IMR-90 (cell line): Measurements from ENCODE around the gene CATSPER1. TPM values are rescaled to one million over a fixed set of nuclear protein-coding genes. Genes with fewer than 3 reads are reported as not detected.
"Not testable (repeated sequence)": the region's sequence is repeated elsewhere in the genome, so short reads cannot be mapped to it uniquely, and the experiment has no call there.

ENCODE experiments used
- ATAC-seq: fragments of 200-7000 bp; cut with Tn5 transposase; 2 replicates; pipeline ENCODE4 v1.9.1; 2020; ENCODE audit warnings: low read depth, mild to moderate bottlenecking, moderate library complexity
- BruUV-seq: library from RNA; stranded (reverse); fragments of 400-500 nt; replicated peaks from 2 replicates; lab custom pipeline; 2021; lab: Mats Ljungman, UMichigan
- CTCF ChIA-PET: fragments of 300-600 bp; formaldehyde crosslinking; extraction: SDS; loops from one replicate; lab custom pipeline; 2021; ENCODE audit warnings: antibody characterized with exemption; lab: Yijun Ruan, JAX
- POLR2A ChIA-PET: fragments of 300-600 bp; sonication (Branson Sonifier 250); formaldehyde crosslinking; loops from one replicate; lab custom pipeline; 2022; ENCODE audit warnings: antibody characterized with exemption; ENCODE audit not compliant: unreplicated experiment; lab: Charles Lee
- DNase-seq: peaks from one replicate; pipeline ENCODE4 v3.0.0; 2013
- H2AFZ ChIP-seq: replicated peaks from 2 replicates; pipeline ENCODE3; 2013; ENCODE audit warnings: low read length, mild to moderate bottlenecking; ENCODE audit not compliant: poor library complexity
- H2AK5ac ChIP-seq: 2 replicates; pipeline ENCODE4 v1.6.1; 2013; ENCODE audit warnings: low read depth, low read length, inconsistent platforms
- H2AK9ac ChIP-seq: replicated peaks from 2 replicates; pipeline ENCODE3; 2013; ENCODE audit warnings: mild to moderate bottlenecking, low read depth, low read length, moderate library complexity; ENCODE audit not compliant: poor library complexity
- H2BK120ac ChIP-seq: 2 replicates; pipeline ENCODE4 v1.6.1; 2013; ENCODE audit warnings: low read depth, low read length, inconsistent platforms
- H2BK15ac ChIP-seq: 3 replicates; pipeline ENCODE4 v1.6.1; 2013; ENCODE audit warnings: low read depth, low read length, inconsistent platforms
- H2BK20ac ChIP-seq: 2 replicates; pipeline ENCODE4 v1.6.1; 2013; ENCODE audit warnings: low read depth, mild to moderate bottlenecking, inconsistent platforms, low read length, moderate library complexity
- H2BK5ac ChIP-seq: 2 replicates; pipeline ENCODE4 v1.6.1; 2013; ENCODE audit warnings: mild to moderate bottlenecking, low read depth, low read length, inconsistent platforms; ENCODE audit not compliant: poor library complexity, severe bottlenecking
- H3K14ac ChIP-seq: replicated peaks from 2 replicates; pipeline ENCODE4 v1.6.1; 2013; ENCODE audit warnings: low read depth, low read length, inconsistent platforms
- H3K18ac ChIP-seq: 2 replicates; pipeline ENCODE4 v1.6.1; 2013; ENCODE audit warnings: low read depth, low read length, control low read depth
- H3K23ac ChIP-seq: 2 replicates; pipeline ENCODE4 v1.6.1; 2013; ENCODE audit warnings: low read depth, low read length, inconsistent platforms
- H3K27ac ChIP-seq: 2 replicates; pipeline ENCODE4 v1.5.1; 2013; ENCODE audit warnings: mild to moderate bottlenecking, control low read depth, low read length; ENCODE audit not compliant: insufficient read depth
- H3K27me3 ChIP-seq: 2 replicates; pipeline ENCODE4 v1.6.1; 2013; ENCODE audit warnings: low read length; ENCODE audit not compliant: control insufficient read depth, insufficient read depth
- H3K36me3 ChIP-seq: 2 replicates; pipeline ENCODE4 v1.6.1; 2013; ENCODE audit warnings: low read length, mixed read lengths; ENCODE audit not compliant: control insufficient read depth, insufficient read depth
- H3K4ac ChIP-seq: 2 replicates; pipeline ENCODE4 v1.6.1; 2013; ENCODE audit warnings: low read depth, low read length, inconsistent platforms
- H3K4me1 ChIP-seq: 2 replicates; pipeline ENCODE4 v1.6.1; 2013; ENCODE audit warnings: low read length, mixed read lengths; ENCODE audit not compliant: control insufficient read depth, insufficient read depth
- H3K4me2 ChIP-seq: 2 replicates; pipeline ENCODE4 v1.6.1; 2013; ENCODE audit warnings: low read depth, mild to moderate bottlenecking, control low read depth, low read length, moderate library complexity
- H3K4me3 ChIP-seq: 2 replicates; pipeline ENCODE4 v1.5.1; 2013; ENCODE audit warnings: low read depth, mild to moderate bottlenecking, control low read depth, low read length, moderate library complexity; ENCODE audit not compliant: insufficient read depth
- H3K56ac ChIP-seq: 2 replicates; pipeline ENCODE4 v1.6.1; 2013; ENCODE audit warnings: low read length, inconsistent platforms; ENCODE audit not compliant: insufficient read depth; ENCODE audit errors: extremely low read depth
- H3K79me1 ChIP-seq, 2 experiments: 2 replicates each; pipeline ENCODE4 v1.6.1; 2013; ENCODE audit warnings: low read length in 2 of 2, inconsistent platforms in 1 of 2, low read depth in 1 of 2
- H3K9ac ChIP-seq: 2 replicates; pipeline ENCODE4 v1.6.1; 2013; ENCODE audit warnings: low read depth, low read length, control low read depth
- H3K9me1 ChIP-seq: 2 replicates; pipeline ENCODE4 v1.6.1; 2013; ENCODE audit warnings: low read length, inconsistent platforms; ENCODE audit not compliant: insufficient read depth
- H3K9me3 ChIP-seq: 2 replicates; pipeline ENCODE4 v1.6.1; 2013; ENCODE audit warnings: low read length; ENCODE audit not compliant: control insufficient read depth, insufficient read depth
- H4K20me1 ChIP-seq: 2 replicates; pipeline ENCODE4 v1.6.1; 2013; ENCODE audit warnings: low read length, inconsistent platforms; ENCODE audit not compliant: insufficient read depth
- H4K5ac ChIP-seq: 2 replicates; pipeline ENCODE4 v1.6.1; 2013; ENCODE audit warnings: mild to moderate bottlenecking, low read depth, low read length, control low read depth
- H4K8ac ChIP-seq, 2 experiments: 2 replicates each; pipeline ENCODE4 v1.6.1; 2013; ENCODE audit warnings: low read depth in 2 of 2, low read length in 2 of 2, control low read depth in 1 of 2, inconsistent platforms in 1 of 2
- H4K91ac ChIP-seq: 2 replicates; pipeline ENCODE4 v1.6.1; 2013; ENCODE audit warnings: low read depth, low read length, inconsistent platforms; ENCODE audit not compliant: insufficient read depth
- CHD1 ChIP-seq: IDR thresholded peaks from 2 replicates; pipeline ENCODE4 v1.6.1; 2012; ENCODE audit warnings: low read depth, low read length, improper control_type of control experiment
- FOS ChIP-seq: fragments of 150-350 bp; IDR thresholded peaks from 2 replicates; pipeline ENCODE4 v1.6.1; 2016; ENCODE audit warnings: low read depth, low read length
- MAZ ChIP-seq: IDR thresholded peaks from 2 replicates; pipeline ENCODE4 v1.6.1; 2012; ENCODE audit warnings: low read depth, mild to moderate bottlenecking, low read length, improper control_type of control experiment, moderate library complexity, borderline replicate concordance
- MXI1 ChIP-seq: IDR thresholded peaks from 2 replicates; pipeline ENCODE4 v1.6.1; 2012; ENCODE audit warnings: low read depth, mild to moderate bottlenecking, low read length, moderate library complexity, borderline replicate concordance
- POLR2A ChIP-seq: IDR thresholded peaks from 2 replicates; pipeline ENCODE4 v1.6.1; 2012; ENCODE audit warnings: mild to moderate bottlenecking, low read depth, low read length
- WGBS, 2 experiments: methylation state at CpG; one replicate each; pipeline versions ENCODE4 v1.1.5 to v1.1.7; 2013; ENCODE audit warnings: missing lambda C conversion rate in 2 of 2; ENCODE audit not compliant: insufficient read length in 1 of 2; ENCODE audit errors: extremely low coverage in 2 of 2; 5-methylcytosine and 5-hydroxymethylcytosine counted together
- dilution Hi-C: fragments of 300-500 bp; cut with HindIII; formaldehyde crosslinking; loops from one replicate; pipeline ENCODE4 v1.14.3; 2018; ENCODE audit warnings: low sequenced_read_pairs; ENCODE audit not compliant: unreplicated experiment
- in situ Hi-C: fragments of 300-500 bp; cut with MboI; formaldehyde crosslinking; loops from 3 replicates; pipeline ENCODE4 v1.14.3; 2019; ENCODE audit warnings: low sequenced_read_pairs, inconsistent platforms, mixed read lengths
- intact Hi-C: fragments of 100-400 bp; cut with micrococcal nuclease; formaldehyde crosslinking; loops from 2 replicates; pipeline ENCODE4 v1.10.0; 2022
- polyA plus RNA-seq, 3 experiments: library from polyadenylated mRNA; depleted of rRNA; stranded (reverse); fragments of >200 nt; gene quantifications; 2 replicates each; pipeline ENCODE4 v1.2.3, GENCODE V29; 2012; ENCODE audit warnings: low replicate concordance in 1 of 3
- total RNA-seq: library from RNA; depleted of rRNA; stranded (reverse); fragments of >200 nt; gene quantifications from 2 replicates; pipeline ENCODE4 v1.2.3, GENCODE V29; 2012

Gene CATSPER1
- total and polyA plus RNA-seq, 2 of the 4 experiments (the other 2 are of a cell fraction): 0.18 to 0.91 TPM

GRCh38 chr11:66032957-66033735 lies 6.9 kb upstream of the CATSPER1 start (continued):
- TF ChIP-seq CHD1 (no peak), MAZ (no peak), FOS (no peak), MXI1 (no peak), POLR2A (no peak)

GRCh38 chr11:66023186-66023440 lies 3.2 kb downstream of the CATSPER1 start:
- H2BK20ac ChIP-seq, H3K4ac ChIP-seq, H3K18ac ChIP-seq, H3K4me3 ChIP-seq, intact Hi-C loops, H3K23ac ChIP-seq, H3K27ac ChIP-seq, H2BK15ac ChIP-seq, H3K9ac ChIP-seq, H3K9me1 ChIP-seq, H3K27me3 ChIP-seq, in situ Hi-C loops, POLR2A ChIA-PET, BruUV-seq, dilution Hi-C loops, H4K91ac ChIP-seq, H4K5ac ChIP-seq, H4K20me1 ChIP-seq, H2BK120ac ChIP-seq, H2AFZ ChIP-seq, H3K9me3 ChIP-seq, H3K36me3 ChIP-seq, H3K79me1 ChIP-seq, H3K4me2 ChIP-seq, H2AK5ac ChIP-seq, H2BK5ac ChIP-seq, H3K4me1 ChIP-seq, H4K8ac ChIP-seq, H3K56ac ChIP-seq, H2AK9ac ChIP-seq, H3K14ac ChIP-seq, DNase-seq, ATAC-seq: not testable (repeated sequence)
- 71% methylated on average over 4 of the region's 5 CpGs; no CpG with 5 or more reads in 1 of the 2 experiments for WGBS, 2 experiments
- CTCF ChIA-PET: interaction anchor here (1.4 to 1.8 kb wide), 3 partner anchors 13 to 29 kb away, joined by 4 to 5 read pairs (median 4); partner anchors contain the start of gene SF3B2
